Mesenteric fat pad (tissue), 1 donor: ENCODE results near the gene GLRA1. TPM values are rescaled to one million over a fixed set of nuclear protein-coding genes. Genes with fewer than 3 reads are reported as not detected.
"Not testable (repeated sequence)": the region's sequence is repeated elsewhere in the genome, so short reads cannot be mapped to it uniquely, and the experiment has no call there.

Experiments
- DNase-seq: peaks from one replicate; pipeline ENCODE4 v3.0.0-alpha.2; 2020; ENCODE audit warnings: low spot score
- total RNA-seq: library from RNA; stranded (reverse); fragmentation: NEBNext Ultra II Directional; extraction: Animal tissue kit (Norgen Biotek cat#: 25700); gene quantifications from one replicate; pipeline ENCODE4 v1.2.1, GENCODE V29; 2021
- donor health status: DM: yes; HTN: yes; CAD: no.

The GLRA1 gene
- total RNA-seq, 1 donor from 2014 or later = not detected

GRCh38 chr5:151885138-151885908 lies 39.3 kb downstream of the GLRA1 start:
- no peak for DNase-seq

GRCh38 chr5:151881621-151882225 lies 42.9 kb downstream of the GLRA1 start:
- DNase-seq = no peak

GRCh38 chr5:151880324-151880723 lies 44.3 kb downstream of the GLRA1 start:
- no peak for DNase-seq

GRCh38 chr5:151873701-151874100 lies 51.0 kb downstream of the GLRA1 start:
- no peak for DNase-seq

GRCh38 chr5:151872701-151873100 lies 52.0 kb downstream of the GLRA1 start:
- no peak for DNase-seq

- DNase-seq = no peak
These were observed 53.8 kb downstream of the GLRA1 start for GRCh38 chr5:151870820-151871219.

GRCh38 chr5:151870271-151870670 lies 54.4 kb downstream of the GLRA1 start:
- DNase-seq = no peak

- no peak for DNase-seq
These were observed 54.8 kb downstream of the GLRA1 start for GRCh38 chr5:151869843-151870242.

- DNase-seq = no peak
These were observed 56.2 kb downstream of the GLRA1 start for GRCh38 chr5:151868451-151868850.

- no peak for DNase-seq
These were observed 60.4 kb downstream of the GLRA1 start for GRCh38 chr5:151864061-151864748.

GRCh38 chr5:151863566-151863965 lies 61.1 kb downstream of the GLRA1 start:
- no peak for DNase-seq

- DNase-seq = no peak
These were observed 61.7 kb downstream of the GLRA1 start for GRCh38 chr5:151862811-151863472.

GRCh38 chr5:151860867-151861266 lies 63.8 kb downstream of the GLRA1 start:
- DNase-seq = not testable (repeated sequence)

GRCh38 chr5:151856861-151857260 lies 67.8 kb downstream of the GLRA1 start:
- no peak for DNase-seq

GRCh38 chr5:151855701-151856100 lies 69.0 kb downstream of the GLRA1 start:
- DNase-seq = no peak

- no peak for DNase-seq
These were observed 76.8 kb downstream of the GLRA1 start for GRCh38 chr5:151847871-151848270.

- no peak for DNase-seq
These were observed 77.9 kb downstream of the GLRA1 start for GRCh38 chr5:151846765-151847164.

GRCh38 chr5:151832843-151833242 lies 91.8 kb downstream of the GLRA1 start:
- DNase-seq = not testable (repeated sequence)

- DNase-seq = no peak
These were observed 95.3 kb downstream of the GLRA1 start for GRCh38 chr5:151829370-151829769.

GRCh38 chr5:151825445-151825844 lies 99.2 kb downstream of the GLRA1 start:
- no peak for DNase-seq

- no peak for DNase-seq
These were observed 102.5 kb downstream of the GLRA1 start for GRCh38 chr5:151822141-151822540.

- no peak for DNase-seq
These were observed 103.7 kb downstream of the GLRA1 start for GRCh38 chr5:151820903-151821302.
